ENCODE data around the gene PAXIP1.
A peak's percentile ranks its signal among the peaks of the same experiment; 100 is the strongest.

Gene PAXIP1

GRCh38 chr7:154994996-154995395 lies 7.9 kb downstream of the PAXIP1 start:
- DNase-seq (ENCODE audit: low read depth in 3 of 3) = no peak

- no peak for DNase-seq (ENCODE audit: low read depth in 3 of 3)
Measured at GRCh38 chr7:154990964-154991540, 11.9 kb downstream of the PAXIP1 start.

- DNase-seq (ENCODE audit: low read depth in 3 of 3) = no peak
Measured at GRCh38 chr7:154987571-154987970, 15.4 kb downstream of the PAXIP1 start.

GRCh38 chr7:154986200-154986945 lies 16.6 kb downstream of the PAXIP1 start:
- no peak for DNase-seq (ENCODE audit: low read depth in 3 of 3)

GRCh38 chr7:154985230-154985629 lies 17.7 kb downstream of the PAXIP1 start:
- DNase-seq (ENCODE audit: low read depth in 3 of 3) = no peak

GRCh38 chr7:154984601-154985188 lies 18.2 kb downstream of the PAXIP1 start:
- DNase-seq (ENCODE audit: low read depth in 3 of 3) = no peak

GRCh38 chr7:154978017-154978416 lies 24.9 kb downstream of the PAXIP1 start:
- DNase-seq (ENCODE audit: low read depth in 3 of 3) = no peak

GRCh38 chr7:154977250-154977649 lies 25.7 kb downstream of the PAXIP1 start:
- no peak for DNase-seq (ENCODE audit: low read depth in 3 of 3)

GRCh38 chr7:154976844-154977243 lies 26.1 kb downstream of the PAXIP1 start:
- DNase-seq (ENCODE audit: low read depth in 3 of 3) = no peak

GRCh38 chr7:154975984-154976383 lies 26.9 kb downstream of the PAXIP1 start:
- DNase-seq (ENCODE audit: low read depth in 3 of 3) = no peak

GRCh38 chr7:154973381-154973780 lies 29.5 kb downstream of the PAXIP1 start:
- DNase-seq (ENCODE audit: low read depth in 3 of 3) = no peak

GRCh38 chr7:154968336-154969001 lies 34.5 kb downstream of the PAXIP1 start:
- DNase-seq (ENCODE audit: low read depth in 3 of 3) = no peak

- no peak for DNase-seq (ENCODE audit: low read depth in 3 of 3)
Measured at GRCh38 chr7:154967401-154967955, 35.4 kb downstream of the PAXIP1 start.

- no peak for DNase-seq (ENCODE audit: low read depth in 3 of 3)
Measured at GRCh38 chr7:154965014-154965413, 37.9 kb downstream of the PAXIP1 start.

GRCh38 chr7:154960063-154960790 lies 42.7 kb downstream of the PAXIP1 start:
- no peak for DNase-seq (ENCODE audit: low read depth in 3 of 3)

GRCh38 chr7:154956427-154956826 lies 46.5 kb downstream of the PAXIP1 start:
- no peak for DNase-seq (ENCODE audit: low read depth in 3 of 3)

- peak; percentile 36 to 51 (median 44) for DNase-seq (ENCODE audit: low read depth in 3 of 3)
Measured at GRCh38 chr7:154953006-154953684, 49.8 kb downstream of the PAXIP1 start.

- no peak for DNase-seq (ENCODE audit: low read depth in 3 of 3)
Measured at GRCh38 chr7:154950960-154951359, 52.0 kb downstream of the PAXIP1 start.

- DNase-seq (ENCODE audit: low read depth in 3 of 3) = no peak
Measured at GRCh38 chr7:154947604-154948003, 55.3 kb downstream of the PAXIP1 start.

GRCh38 chr7:154946166-154946565 lies 56.8 kb downstream of the PAXIP1 start:
- no peak for DNase-seq (ENCODE audit: low read depth in 3 of 3)

- DNase-seq (ENCODE audit: low read depth in 3 of 3) = no peak
Measured at GRCh38 chr7:154943906-154944305, 59.0 kb downstream of the PAXIP1 start.
